Measurements from ENCODE around the gene UQCC5.
"Not testable (repeated sequence)": the region's sequence is repeated elsewhere in the genome, so short reads cannot be mapped to it uniquely, and the experiment has no call there.

Gene UQCC5

GRCh38 chr3:52523386-52524257 lies 12.8 kb upstream of the UQCC5 start:
- DNase-seq (ENCODE audit: low spot score), result no peak

GRCh38 chr3:52524258-52524751 lies 12.1 kb upstream of the UQCC5 start:
- DNase-seq (ENCODE audit: low spot score), result no peak

DNA sequence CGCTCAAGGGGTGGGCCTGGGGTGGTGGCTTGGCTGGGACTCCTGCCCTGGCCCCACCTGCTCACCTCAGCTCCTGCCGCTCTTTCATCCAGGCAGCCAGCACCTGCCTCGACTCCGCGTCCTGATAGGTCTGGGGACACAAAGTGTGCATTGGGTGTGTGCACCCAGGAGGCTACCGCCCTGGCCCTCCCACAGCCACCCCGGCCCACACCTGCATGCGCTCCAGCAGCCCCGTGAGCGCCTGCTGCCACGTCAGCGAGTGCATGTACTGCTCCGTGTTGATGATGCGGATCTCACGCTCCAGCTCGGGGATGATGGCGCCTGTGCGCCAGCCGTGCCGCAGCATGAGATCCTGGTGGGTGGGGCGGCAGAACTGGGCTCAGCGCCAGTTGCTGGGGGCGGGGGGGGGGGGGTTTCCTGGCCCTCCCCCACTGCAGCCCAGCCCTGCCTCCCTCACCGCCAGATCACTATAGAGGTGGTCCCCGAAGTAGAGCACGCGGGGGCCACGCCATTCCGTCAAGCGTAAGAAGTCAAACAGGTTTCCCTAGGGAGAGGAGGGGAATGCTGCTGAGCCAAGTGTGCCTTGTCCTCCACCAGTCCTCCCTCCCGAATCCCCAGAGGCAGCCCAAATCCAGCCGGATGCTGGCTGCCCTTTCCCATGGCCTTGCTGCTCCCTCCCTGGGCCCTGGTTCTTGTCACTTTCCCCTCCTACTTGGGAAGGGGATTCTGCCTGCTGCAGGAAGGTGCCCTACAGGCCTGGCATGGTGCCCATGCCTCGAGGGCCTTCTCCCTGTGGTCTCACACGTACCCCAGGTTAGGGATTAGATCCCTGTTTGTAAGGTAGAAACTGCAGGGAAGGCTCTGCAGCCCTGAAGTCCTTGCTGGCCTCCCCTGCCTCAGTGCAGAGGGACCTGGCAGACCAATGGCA lies 11.4 kb upstream of the UQCC5 start:
- peak; percentile 59 for DNase-seq (ENCODE audit: low spot score)

- DNase-seq (ENCODE audit: low spot score), result peak; percentile 93
Measured at GRCh38 chr3:52525680-52526561, 10.5 kb upstream of the UQCC5 start.

DNA sequence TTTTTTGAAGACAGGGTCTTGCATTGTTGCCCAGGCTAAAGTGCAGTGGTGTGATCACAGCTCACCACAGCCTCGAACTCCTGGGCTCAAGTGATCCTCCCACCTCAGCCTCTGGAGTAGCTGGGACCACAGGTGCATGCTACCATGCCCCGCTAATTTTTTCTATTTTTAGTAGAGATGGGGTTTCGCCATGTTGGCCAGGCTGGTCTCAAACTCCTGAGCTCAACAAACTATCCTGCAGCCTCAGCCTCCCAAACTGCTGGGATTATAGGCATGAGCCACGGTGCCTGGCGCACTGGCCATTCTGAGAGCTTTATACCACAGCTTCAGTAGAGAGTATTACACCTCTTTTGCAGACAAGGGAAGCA lies 9.8 kb upstream of the UQCC5 start:
- not testable (repeated sequence) for DNase-seq (ENCODE audit: low spot score)

DNA sequence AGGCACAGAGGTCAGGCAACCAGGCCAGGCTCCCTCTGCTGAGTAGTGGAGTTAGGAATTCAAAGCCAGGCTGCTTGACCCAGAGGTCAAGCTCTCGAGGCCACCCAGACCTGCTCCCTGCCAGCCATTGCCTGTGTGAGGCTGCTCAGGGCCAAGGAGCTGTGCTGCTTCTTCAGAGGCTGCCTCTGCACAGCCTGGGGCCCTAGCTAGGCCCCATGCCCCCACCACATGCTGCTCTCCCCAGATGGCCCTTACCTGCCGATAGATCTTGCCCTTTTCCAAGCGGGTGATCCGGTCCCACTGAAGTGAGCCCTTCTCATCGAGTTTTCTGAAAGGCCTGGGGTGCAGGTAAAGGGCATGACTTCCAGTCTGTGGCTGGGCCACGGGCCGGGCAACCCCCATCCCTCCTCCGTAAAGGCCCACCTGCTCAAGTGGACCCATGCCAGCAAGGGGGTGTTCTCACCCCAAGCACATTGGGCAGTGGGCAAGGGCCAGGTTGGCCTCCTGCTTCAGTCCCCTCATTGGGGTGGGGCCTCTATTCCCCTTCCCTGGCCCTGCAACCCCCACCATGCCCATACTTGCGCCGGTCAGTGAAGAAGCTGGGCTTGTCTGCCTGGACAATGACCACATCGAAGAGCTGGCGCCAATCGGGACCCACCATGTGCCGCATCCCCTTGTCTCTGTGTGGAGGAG lies 9.2 kb upstream of the UQCC5 start:
- peak; percentile 58 for DNase-seq (ENCODE audit: low spot score)

DNA sequence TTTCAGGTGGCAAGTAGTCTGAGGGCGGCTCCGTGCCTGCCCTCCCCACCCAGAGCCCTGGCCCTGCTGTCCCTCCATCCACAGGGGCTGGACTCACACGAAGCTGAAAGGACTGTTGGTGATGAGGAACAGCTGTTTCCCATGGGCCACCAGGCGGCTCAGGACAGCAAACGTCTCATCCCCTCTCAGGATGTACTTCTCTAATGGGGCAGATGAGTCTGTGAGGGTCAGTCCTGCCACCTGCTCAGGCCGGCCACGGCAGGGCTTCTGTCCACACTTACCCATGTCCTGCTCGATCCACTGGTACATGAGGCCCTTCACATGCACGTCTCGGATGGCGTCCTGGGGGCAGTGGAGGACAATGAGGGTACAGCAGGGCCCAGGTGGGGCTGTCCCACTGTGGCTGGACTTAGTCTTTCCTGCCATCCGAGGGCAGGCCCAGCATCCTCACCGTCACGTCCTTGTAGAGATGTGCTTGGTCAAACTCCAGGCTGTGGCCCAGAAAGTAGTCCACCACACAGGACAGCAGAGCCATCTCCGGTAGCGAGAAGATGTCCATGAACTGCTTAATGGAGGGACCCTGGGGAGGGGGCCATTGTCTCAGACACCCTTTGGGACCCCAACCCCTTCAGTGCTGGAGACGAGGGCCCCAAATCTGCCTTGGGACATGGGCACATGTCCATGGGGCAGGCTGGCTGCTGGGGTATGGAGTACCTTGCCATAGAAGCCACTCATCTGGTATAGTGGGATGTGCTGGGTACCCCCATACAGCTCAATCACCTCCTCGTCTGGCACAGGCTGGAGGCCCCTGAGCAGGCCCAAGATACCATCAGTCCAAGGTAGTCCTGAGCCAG lies 8.4 kb upstream of the UQCC5 start:
- DNase-seq (ENCODE audit: low spot score), result no peak

DNA sequence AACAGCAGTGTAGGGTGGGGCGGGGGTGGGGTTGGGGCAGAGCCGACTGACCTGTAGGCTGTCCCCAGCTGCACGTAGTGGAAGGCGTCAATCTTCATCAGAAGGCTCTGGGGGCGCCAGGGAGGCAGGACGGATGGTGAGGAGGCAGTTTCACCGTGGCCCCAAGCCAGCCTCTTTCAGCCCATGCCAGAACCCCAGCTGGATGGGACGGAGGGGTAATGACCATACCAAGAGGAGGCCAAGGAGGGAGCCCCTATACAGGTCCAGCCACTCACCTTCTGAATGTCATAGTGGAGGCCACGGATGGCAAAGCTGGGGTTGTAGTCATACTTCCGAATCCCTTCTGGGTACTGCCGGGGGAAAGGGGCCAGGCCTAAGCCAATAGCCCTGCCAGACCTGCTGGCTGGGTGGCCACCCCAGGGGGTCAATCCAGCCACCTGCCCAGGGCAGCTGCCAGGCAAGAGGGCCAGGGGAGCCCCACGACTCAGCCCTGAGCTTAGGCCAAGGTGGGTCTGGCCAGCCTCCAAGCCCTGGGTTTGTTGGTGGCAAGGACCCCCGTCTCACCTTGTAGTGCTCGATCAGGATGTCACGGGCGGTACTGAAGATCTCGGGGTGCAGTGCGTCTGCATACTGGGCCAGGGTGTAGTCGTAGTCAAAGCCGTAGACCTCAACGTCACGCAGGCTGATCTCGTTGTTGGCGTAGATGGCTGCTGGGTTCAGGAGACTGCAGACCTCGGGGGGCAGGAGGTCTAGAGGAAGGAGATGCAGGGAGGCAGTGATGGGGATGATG lies 7.6 kb upstream of the UQCC5 start:
- no peak for DNase-seq (ENCODE audit: low spot score)

DNA sequence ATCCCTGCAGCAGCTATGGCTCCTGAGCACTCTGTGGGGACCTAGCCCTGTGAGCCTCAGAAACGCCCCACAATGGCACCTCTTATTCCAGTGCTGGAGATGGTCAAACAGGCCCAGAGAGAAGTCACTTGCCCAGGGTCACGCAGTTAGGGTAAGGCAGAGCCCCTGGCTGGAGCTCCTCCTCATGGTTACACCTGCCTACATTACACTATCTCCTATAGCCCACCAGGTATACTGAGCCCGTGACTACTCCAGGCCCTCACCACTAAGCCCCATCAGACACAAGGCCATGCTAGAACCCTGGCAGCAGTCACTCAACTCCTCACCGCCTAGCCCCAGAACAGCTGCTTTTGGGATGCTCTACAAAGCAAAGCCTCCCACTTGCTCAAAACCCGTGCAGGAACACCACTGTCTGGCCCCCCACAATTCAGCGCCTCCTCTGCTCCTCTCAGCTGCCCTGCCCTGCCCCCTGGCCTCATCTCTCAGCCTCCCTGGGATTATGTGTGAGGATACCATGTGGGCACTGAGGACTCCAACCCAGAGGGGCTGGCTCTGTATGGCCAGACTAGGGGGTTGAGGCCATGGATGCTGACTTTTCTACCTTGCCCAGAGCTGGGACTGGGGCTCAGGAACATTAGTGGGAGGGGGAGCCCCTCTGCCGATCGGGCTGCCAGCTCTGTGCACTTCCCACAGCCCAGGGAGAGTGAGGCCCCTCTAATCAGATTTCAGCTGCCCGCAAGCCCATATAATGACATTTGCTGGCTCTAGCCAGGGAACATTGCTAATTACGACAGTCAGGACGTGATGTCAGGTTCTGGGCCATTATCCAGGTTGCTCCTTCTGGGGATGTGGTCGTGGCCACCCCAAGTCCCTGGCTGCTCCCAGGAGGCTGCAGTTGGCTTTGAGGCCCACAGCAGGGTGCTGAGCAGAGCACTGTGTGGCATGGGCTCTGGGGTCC lies 6.8 kb upstream of the UQCC5 start:
- no peak for DNase-seq (ENCODE audit: low spot score)

GRCh38 chr3:52530918-52531826 lies 5.2 kb upstream of the UQCC5 start:
- no peak for DNase-seq (ENCODE audit: low spot score)

DNA sequence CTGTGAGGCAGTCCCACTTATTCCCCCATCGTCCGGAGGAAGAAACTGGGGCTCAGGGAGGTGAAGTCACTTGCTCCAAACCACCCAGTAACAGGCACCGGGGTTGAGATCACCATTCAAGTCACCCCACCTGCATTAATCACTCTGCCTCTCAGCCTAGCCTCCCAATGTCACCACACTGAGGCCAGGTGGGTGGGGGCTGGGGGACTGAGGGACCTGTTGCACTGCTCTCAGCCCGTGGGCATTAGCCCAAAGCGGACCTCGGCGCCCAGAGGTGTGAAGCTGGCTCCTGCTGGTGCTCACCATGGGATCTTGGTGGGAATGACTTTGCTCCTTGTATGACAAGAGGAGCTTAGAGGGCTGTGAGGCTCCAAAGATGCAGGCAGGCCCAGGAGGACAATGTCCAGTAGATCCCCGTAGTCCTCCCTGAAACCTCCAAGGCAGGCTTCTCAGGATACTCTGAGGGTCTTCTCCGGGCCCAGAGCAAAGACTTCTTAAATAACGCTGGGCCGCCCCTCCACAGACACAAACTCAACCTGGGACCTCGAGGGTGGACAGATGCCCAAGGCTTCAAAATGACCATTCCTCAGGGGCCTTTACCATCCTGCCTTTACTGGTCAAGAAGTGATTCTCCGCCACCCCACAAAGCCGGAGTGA lies 4.4 kb upstream of the UQCC5 start:
- DNase-seq (ENCODE audit: low spot score), result no peak

DNA sequence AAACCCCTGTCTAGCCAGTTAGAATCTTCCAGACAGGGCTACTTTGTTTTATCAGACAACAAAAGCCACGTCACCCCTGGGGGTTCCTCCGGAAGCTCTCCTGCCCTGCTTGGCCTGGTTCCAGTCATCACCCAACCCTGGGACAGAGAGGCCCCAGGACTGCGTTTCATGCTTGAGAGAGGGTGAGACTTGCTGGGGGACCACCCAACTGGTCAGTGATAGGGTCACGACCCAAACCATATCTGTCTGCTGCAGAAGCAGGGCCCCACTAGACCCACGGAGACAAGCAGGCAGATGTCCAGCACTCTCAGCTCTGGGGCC lies 3.9 kb upstream of the UQCC5 start:
- DNase-seq (ENCODE audit: low spot score), result peak; percentile 19

- DNase-seq (ENCODE audit: low spot score), result peak; percentile 41
Measured at GRCh38 chr3:52532838-52533622, 3.4 kb upstream of the UQCC5 start.

- DNase-seq (ENCODE audit: low spot score), result peak; percentile 84
Measured at GRCh38 chr3:52533623-52534280, 2.7 kb upstream of the UQCC5 start, which contains the start of gene NT5DC2. NT5DC2 (minus strand) TSS chr3:52533857; CDS start chr3:52533737, 120 bp downstream.

All from kidney tubule cell (primary cell).